HG02938 (cell line): ENCODE measurements around the gene TFPI2.
"Not testable (repeated sequence)": the region's sequence is repeated elsewhere in the genome, so short reads cannot be mapped to it uniquely, and the experiment has no call there.

Source experiments
- ATAC-seq: cut with Tn5 transposase; IDR thresholded peaks from one replicate; pipeline ENCODE4 v1.9.1; 2021; ENCODE audit warnings: mild to moderate bottlenecking, moderate library complexity; ENCODE audit not compliant: unreplicated experiment

Gene TFPI2, protein sequence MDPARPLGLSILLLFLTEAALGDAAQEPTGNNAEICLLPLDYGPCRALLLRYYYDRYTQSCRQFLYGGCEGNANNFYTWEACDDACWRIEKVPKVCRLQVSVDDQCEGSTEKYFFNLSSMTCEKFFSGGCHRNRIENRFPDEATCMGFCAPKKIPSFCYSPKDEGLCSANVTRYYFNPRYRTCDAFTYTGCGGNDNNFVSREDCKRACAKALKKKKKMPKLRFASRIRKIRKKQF

DNA sequence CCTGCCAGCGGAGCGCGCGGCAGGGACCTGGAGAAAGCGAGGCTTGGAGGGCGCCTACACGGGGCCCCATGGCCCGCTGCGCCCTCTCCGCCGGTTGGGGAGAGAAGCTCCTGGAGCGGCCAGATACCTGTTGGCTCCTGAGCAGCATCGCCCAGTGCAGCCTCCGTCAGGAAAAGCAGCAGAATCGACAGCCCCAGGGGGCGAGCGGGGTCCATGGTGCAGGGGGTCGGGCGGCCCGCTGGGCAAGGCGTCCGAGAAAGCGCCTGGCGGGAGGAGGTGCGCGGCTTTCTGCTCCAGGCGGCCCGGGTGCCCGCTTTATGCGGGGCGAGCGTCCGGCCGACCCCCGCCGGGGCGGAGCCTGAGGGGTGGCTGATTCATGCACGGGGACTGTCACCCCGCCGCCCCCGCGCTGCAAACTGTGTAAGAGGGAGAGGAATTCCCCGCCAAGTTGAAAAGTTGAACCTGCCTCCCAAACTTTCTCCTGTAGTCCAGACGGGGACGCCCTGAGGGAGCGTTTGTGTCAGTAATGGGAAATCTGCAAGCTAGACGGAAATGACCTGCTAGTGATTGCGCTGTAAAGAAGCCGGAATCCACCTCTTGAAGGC is at the start of gene TFPI2:
TFPI2 (minus strand) TSS at position 290 of the 605 bp plus-strand sequence; CDS start at position 215, 75 bp downstream.
- ATAC-seq, result no peak

DNA sequence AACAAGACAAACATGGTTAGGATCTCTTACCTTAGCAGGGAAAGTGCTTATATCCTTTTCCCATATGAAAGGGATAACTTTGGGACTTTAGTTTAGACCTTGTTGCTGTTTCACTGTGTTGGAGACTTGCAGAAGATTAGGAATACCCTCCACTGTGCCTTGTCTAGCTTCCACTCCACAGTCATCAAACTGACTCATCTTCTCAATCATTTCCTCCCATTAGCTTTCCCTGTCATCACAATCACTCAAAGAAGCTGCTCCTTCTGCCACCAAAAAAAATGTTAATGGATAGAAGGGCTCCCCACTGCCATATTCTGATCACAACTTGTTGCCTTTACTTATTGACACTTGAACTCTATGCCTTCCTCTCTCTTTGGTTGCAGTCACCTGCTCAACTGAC is 47.7 kb upstream of the TFPI2 start:
- no peak for ATAC-seq

DNA sequence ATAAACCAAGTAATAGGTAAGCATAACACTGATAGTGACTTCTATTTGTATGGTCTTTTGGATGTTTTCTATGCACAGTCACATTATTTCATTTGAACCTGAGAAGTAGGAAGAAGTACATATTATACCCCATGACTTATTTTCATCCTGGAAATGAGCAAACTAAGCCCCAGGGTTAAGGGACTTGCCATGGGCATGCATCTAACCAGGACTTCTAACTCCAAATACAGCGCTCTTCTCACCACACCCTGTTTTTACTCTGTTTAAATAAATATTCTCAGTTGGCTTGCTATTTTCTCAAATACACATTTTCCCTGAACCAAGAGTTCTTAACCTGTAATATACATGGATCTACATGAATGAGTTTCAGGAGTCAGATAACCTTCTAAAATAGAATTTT is 47.3 kb upstream of the TFPI2 start:
- no peak for ATAC-seq

DNA sequence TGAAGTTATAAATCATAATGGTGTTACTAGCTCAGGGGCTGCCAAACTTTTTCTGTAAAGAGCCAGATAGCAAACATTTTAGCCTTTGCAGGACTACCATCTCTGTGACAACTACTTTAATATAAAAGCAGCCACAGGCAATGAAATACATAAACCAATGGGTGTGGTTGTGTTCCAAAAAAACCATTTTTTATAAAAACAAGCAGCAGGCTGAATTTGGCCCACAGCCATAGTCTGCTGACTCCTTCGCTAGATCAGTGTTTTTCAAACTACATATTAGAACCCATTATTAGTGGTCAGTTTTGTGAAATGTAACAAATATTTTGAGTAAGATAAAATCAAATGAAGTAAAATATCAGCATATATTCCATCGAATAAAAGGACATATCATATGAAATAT is 44.5 kb upstream of the TFPI2 start:
- no peak for ATAC-seq

DNA sequence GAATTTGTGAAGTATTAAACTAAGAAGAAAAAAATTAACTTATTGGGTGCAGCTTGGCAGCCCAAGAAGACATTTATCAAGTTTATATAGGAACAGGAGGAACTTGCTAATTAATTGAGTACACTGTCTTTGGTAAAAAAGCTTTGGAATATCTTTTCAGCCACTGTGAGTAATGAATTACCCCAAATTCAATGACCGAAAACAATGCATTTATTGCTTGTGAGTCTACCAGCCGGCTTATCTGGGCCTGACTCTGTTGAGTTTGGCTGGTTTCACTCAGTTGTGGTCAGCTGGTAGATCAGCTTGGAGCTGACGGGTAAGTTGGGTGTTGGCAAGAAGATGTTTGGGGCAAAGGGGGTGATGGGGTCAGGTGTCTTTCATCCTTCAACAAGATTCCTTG is 42.6 kb upstream of the TFPI2 start:
- no peak for ATAC-seq

DNA sequence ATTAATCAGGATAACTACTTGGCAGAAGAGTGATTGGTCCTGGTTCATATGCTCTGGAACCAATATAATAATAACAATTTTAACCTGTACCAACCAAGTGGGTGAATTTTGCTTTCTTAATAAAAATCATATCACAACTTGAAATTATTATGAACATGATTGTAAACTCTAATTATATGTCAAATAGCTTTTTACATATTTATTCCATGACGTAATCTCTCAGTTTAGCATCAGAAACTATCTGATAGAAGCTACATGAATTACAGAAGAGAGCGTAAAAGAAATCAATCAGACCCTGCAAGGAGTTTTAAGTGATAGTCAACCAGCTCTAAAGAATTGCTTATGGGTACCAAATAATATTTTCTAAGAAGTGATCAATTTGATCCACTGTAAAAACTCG is 41.1 kb upstream of the TFPI2 start:
- ATAC-seq, result no peak

DNA sequence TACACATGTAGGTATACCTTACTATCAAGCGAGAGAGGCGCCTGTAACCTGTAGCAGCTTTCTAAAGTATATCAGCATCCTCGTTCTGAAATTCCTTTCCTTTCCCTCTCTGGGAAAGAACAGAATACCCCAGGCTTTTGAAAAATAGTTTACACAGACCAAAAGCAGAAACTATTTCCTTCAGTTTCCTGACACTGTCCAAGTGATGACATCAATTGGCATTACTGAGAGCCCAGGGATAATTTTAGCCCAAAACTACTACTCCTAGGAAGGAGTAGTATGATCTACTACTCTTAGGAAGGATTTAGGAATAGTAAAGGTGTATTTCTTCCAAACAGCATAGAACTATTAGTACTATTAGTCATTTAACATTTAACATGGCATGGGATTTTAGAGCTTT is 37.0 kb upstream of the TFPI2 start:
- ATAC-seq, result no peak

DNA sequence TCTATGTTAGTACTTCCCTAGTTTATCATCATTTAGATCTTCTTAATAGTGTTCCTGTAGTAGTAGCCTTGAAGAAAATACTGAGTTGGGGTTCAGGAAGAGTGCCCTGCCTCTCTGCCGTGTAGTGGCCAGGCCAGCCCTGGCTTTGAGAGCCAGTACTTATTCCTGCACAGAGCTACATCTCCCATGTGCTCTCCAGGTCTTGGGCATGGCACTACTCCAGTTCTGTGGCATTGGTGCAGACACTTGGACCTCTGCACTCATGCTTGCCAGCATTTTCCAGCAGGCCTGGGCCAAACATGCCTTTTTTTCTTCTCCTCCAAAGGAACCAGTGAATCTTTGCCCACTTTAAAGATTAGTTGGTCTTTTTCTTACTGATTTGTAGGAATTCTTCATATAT is 36.2 kb upstream of the TFPI2 start:
- no peak for ATAC-seq

DNA sequence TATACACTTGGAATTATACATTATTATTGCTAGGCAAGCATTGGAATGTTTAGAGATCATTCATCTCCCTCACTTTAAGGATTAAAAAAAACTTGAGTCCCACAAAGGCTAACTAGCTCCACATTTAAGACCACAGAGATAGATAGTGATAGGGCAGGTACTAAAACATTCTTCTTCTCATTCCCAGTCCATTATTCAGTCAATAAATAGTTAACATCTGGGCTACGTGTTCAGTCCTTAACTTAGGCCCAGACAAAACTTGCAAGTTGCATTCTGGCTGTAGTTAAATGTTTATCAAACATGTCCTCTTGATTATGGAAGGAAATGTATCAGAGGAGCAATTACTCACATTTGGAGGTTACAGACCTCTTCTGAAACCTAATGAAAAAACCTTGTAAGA is 33.4 kb upstream of the TFPI2 start:
- no peak for ATAC-seq

DNA sequence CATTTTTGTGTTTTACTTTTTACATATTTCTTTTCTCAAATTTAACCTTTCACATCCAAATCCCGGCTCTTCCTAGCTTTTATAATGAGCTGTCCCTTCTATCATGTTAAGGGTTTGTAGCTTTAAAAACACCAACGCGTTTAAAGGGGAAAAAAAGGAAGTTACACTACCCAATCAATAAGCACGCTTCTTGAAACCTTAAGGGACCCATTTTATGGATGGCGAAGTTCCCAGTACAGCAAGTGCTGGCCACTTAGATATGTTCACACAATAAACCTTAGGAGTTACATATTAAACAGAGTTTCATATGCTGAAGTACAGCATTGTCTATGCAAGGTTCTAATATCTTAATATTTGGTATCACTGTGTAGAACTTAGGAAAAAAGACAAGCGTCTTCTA is 32.7 kb upstream of the TFPI2 start:
- no peak for ATAC-seq

DNA sequence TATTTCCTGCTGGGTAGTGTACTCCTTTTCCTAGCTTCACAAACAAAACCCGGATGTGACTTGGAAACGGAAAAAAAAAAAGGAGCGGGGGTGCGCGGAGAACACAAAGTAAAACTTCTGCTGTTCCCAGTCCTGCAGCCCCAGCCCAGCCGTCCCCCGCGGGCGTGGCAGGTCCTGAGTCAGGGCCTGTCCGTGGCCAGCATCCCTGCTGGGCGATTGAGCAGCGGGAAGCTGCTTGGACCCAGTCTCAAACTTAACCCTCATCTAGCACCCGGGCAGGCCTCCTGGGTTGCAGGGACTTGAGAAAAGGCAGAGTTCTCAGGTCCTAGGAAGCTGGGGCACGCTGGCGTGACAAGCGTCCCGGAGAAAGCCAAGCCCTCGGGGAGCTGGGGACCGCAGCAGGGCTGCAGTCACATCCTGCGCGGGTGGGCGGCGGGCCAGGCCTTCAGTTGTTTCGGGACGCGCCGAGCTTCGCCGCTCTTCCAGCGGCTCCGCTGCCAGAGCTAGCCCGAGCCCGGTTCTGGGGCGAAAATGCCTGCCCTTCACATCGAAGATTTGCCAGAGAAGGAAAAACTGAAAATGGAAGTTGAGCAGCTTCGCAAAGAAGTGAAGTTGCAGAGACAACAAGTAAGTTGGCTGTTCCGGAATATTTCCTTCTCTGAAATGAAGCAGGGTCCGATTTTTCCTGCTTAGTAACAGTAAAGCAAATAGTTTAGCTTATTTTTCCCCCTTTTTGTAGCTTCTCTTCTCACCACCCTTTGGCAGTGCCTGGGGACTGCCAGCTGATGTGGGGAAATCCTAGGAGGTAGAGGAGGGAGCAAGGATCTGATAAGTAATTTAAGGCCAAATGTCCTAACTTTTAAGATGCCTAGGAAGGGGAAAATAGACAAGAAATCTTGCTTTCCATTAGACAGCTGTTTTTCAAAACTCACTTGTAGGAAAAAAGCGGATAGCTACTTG is 31.3 kb upstream of the TFPI2 start, which contains the start of gene GNG11:
GNG11 (plus strand) TSS at position 129 of the 960 bp plus-strand sequence; CDS start at position 532, 403 bp downstream.
- peak; percentile 70 for ATAC-seq

DNA sequence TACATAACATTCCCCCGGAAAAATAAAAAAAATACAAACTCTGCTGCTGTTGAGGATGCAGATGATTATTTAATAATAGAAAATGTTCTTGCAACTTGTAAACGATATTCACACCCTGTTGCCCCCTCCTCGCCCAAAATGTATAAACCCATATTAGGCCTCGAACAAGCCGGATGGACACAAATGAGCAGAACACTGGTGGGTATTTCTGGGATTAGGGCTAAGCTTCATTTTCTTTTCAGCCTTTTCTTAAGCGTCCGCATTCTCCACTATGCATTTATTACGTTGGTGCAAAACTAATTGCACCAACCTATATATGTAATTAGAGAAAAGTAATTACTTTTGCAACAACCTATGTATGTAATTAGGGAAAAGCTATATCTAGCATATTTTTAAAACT is 30.6 kb upstream of the TFPI2 start:
- no peak for ATAC-seq

DNA sequence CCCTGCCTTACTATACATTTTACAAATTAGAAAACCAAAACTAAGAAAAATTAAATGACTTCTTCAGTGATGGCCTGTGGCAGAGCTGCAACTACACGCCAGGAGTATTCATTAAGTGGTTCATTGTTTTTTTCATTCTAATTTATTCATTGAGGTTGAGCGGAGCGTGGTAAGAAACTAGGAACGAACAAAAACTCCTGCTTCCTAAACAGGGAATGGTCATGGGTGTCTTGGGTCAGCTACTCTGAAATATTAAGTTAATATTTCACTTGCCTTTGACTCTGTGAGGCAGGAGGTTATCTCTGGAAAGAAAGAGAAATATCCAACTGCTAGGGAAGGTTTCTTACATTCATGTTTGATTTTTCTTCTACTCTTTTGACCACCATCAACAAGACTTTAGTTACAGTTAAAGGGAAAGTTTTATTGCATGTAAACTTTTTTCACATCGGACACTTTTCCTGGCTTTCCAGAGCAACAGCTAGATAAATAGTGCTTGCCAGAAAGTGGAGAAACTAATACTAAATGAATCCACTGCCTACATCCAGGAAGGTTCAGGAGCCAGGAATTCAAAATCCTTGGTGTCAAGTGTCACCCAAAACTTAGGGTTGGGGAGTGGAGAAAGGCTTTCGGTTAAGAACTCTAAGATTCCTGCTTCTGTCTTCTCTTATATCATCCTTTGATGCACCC is 30.1 kb upstream of the TFPI2 start:
- ATAC-seq, result no peak

DNA sequence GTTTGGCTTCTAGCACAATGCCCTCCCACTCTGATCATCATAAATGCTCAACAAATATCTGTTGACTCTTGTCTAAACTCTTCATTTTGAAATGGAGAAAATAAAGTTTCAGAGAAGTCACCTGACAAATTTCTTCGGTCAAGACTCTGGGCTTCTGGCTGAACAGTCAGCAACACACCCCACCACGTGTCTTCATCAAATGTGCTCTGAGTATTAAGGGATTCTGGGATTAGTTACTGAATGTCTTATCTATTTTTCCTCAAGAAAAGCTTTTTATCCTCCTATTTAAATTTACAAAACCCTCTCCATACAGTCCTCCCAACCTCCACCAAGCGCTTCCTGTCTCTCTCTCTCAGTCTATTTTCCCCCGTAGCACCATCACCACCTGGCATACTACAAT is 25.8 kb upstream of the TFPI2 start:
- ATAC-seq, result peak; percentile 9

DNA sequence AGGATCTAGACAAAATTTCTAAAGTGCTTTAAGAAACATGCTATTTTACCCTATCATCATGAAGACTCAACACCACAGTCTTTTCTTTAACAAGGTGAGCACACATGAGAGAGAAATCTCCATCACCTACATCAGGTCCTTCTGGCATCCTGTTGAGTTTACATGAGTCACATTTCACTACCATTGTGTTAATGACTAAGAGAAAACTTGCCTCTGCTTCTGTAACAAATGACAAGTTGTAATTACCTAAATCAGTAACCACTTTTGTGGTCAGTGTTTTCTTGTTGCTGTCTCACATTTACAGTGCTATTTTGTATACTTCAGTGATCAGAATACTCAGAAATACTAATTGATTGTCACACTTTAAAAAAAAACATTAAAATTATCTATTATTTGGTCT is 25.3 kb upstream of the TFPI2 start:
- ATAC-seq, result peak; percentile 43

DNA sequence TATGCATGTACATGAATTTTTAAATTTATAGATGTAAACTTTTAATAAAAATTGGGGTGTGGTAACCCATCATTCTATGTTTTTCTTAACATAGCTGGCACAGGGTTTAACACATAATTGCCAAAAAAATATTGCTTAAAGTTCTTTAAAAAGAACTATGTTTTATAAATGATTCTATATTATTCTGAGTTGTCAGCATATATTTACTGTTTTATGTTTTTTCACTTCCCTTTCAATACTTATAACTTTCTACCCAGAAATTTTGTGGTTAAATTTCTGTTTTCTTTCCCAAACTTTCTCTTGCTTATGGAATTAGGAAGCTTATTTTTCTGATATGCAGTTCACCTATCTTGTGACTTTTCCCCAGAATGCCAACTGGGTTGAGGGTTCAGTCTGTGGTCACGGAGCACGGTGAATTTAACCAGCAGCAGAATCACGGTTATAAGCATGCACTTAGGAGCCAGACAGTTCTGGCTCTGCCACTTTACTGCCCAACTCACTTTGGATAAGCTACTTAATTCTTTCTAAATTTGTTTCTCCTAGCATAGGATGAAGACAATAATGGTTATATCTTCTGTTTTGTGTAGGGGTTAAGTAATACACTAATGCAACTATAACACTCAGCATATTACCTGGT is 24.8 kb upstream of the TFPI2 start:
- not testable (repeated sequence) for ATAC-seq

DNA sequence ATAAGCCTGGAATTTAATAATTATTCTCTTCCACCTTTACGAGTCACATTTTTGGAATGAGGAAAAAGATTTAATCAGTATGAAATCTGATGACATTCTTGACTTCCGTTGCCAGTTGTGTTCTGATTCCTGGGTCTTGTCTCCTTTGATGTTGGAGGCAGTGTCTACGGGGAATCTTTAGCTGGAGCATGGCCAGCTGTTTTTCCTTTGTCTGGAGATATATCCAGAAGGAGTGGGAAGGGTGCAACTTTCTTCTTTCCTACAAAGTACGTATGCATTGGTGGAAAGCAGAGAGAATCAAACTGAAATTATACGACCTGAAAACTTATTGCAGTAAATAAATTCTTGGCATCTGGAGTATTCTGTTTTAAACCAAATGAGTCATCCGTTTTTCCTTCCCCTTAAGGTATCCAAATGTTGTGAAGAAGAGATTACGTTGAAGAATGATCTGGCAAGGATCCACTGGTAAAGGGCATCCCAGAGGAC is 24.1 kb upstream of the TFPI2 start:
- no peak for ATAC-seq

DNA sequence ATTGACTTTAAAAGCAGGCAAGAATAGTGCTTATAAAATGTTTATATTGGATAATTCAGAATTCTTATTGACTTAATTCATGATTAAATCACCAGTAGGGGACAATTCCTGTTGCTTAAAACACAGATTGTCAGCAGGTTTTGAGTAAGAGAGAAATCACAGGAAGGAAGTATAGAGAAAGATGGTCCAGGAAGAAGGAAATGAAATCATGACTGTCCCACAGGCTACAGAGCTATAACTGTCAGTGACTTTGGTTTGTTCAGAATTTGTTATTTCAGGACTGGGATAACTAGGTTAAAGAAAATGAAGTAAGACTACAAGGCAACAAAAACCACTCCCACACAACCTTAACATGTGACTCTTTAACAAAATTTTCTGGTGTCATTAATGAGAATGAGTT is 22.6 kb upstream of the TFPI2 start:
- no peak for ATAC-seq

DNA sequence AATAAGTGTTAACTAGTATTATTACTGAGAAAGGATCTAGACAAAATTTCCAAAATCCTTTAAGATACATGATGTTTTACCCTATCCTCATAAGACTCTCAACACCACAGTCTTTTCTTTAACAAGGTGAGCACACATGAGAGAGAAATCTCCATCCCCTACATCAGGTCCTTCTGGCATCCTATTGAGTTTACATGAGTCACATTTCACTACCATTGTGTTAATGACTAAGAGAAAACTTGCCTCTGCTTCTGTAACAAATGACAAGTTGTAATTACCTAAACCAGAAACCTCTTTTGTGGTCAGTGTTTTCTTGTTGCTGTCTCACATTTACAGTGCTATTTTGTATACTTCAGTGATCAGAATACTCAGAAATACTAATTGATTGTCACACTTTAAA is 21.1 kb upstream of the TFPI2 start:
- peak; percentile 54 for ATAC-seq

DNA sequence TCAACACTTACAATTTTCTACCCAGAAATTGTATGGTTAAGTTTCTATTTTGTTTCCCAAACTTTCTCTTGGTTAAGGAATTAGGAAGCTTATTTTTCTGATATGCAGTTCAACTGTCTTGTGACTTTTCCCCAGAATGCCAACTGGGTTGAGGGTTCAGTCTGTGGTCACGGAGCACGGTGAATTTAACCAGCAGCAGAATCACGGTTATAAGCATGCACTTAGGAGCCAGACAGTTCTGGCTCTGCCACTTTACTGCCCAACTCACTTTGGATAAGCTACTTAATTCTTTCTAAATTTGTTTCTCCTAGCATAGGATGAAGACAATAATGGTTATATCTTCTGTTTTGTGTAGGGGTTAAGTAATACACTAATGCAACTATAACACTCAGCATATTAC is 20.7 kb upstream of the TFPI2 start:
- not testable (repeated sequence) for ATAC-seq
